BJ (cell line): ENCODE data around the gene NDRG2. TPM values are rescaled to one million over a fixed set of nuclear protein-coding genes. Genes with fewer than 3 reads are reported as not detected.
"Not testable (repeated sequence)": the region's sequence is repeated elsewhere in the genome, so short reads cannot be mapped to it uniquely, and the experiment has no call there.

Source experiments
- CTCF ChIA-PET: fragments of 350-600 bp; formaldehyde crosslinking; extraction: SDS; loops from one replicate; lab custom pipeline; 2021; ENCODE audit warnings: antibody characterized with exemption, inconsistent platforms; lab: Yijun Ruan, JAX
- POLR2A ChIA-PET: fragments of 300-600 bp; sonication (Branson Sonifier 250); formaldehyde crosslinking; extraction: SDS; loops from one replicate; lab custom pipeline; 2021; ENCODE audit warnings: antibody characterized with exemption; lab: Charles Lee
- DNase-seq: peaks from one replicate; pipeline ENCODE4 v3.0.0-alpha.2; 2011; ENCODE audit warnings: low read depth
- H3K27me3 ChIP-seq: 2 replicates; pipeline ENCODE4 v1.6.0; 2011; ENCODE audit warnings: low read length; ENCODE audit not compliant: control insufficient read depth, insufficient read depth
- H3K36me3 ChIP-seq: 2 replicates; pipeline ENCODE4 v1.5.1; 2011; ENCODE audit warnings: low read length; ENCODE audit not compliant: control insufficient read depth, insufficient read depth
- H3K4me3 ChIP-seq: 2 replicates; pipeline ENCODE4 v1.5.1; 2011; ENCODE audit warnings: low read depth, mild to moderate bottlenecking, control low read depth, low read length
- polyA plus RNA-seq: library from polyadenylated mRNA; depleted of rRNA; stranded (reverse); fragments of >200 nt; gene quantifications from 2 replicates; pipeline ENCODE4 v1.2.3, GENCODE V29; 2011
- TF ChIP-seq, protein P1 (sequence below): IDR thresholded peaks from 2 replicates; pipeline ENCODE4 v1.5.1; 2011; ENCODE audit warnings: low read depth, mild to moderate bottlenecking, control low read depth, inconsistent platforms, low read length, moderate library complexity; ENCODE audit not compliant: insufficient read depth

NDRG2 gene
- polyA plus RNA-seq, 1 experiment, result 1.1 TPM

DNA sequence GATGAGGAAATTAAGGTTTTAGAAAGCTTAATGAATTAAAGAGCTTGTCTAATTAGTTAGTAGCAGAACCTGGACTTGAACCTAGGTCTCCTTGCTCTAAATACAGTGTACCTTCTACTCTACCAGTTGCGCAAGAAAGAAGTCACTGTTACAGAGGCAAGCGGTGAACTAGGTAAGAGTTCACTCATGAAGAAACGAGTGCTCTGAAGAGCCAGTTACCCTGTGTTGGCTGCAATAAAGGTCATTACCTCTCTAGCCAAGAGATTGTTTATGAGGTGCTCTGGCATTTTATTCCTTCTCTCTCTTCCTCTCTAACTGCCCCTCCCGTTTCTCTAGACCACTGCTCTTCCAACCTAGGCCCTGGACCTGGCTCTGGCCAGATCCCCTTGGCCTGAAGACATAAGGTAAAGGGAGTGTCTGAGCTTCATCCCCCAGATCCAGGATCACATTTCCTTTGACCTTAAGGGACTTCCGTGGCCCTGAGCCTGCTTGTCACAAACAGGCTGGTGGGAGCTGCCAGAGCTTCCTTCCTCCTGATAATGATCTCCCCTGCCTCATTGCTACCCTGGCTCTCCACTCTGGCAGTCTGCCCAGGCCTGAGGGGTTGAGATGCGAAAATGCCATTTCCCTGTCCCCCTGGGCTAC lies 19.2 kb upstream of the NDRG2 start:
- TF ChIP-seq, protein P1, sequence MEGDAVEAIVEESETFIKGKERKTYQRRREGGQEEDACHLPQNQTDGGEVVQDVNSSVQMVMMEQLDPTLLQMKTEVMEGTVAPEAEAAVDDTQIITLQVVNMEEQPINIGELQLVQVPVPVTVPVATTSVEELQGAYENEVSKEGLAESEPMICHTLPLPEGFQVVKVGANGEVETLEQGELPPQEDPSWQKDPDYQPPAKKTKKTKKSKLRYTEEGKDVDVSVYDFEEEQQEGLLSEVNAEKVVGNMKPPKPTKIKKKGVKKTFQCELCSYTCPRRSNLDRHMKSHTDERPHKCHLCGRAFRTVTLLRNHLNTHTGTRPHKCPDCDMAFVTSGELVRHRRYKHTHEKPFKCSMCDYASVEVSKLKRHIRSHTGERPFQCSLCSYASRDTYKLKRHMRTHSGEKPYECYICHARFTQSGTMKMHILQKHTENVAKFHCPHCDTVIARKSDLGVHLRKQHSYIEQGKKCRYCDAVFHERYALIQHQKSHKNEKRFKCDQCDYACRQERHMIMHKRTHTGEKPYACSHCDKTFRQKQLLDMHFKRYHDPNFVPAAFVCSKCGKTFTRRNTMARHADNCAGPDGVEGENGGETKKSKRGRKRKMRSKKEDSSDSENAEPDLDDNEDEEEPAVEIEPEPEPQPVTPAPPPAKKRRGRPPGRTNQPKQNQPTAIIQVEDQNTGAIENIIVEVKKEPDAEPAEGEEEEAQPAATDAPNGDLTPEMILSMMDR, result no peak

DNA sequence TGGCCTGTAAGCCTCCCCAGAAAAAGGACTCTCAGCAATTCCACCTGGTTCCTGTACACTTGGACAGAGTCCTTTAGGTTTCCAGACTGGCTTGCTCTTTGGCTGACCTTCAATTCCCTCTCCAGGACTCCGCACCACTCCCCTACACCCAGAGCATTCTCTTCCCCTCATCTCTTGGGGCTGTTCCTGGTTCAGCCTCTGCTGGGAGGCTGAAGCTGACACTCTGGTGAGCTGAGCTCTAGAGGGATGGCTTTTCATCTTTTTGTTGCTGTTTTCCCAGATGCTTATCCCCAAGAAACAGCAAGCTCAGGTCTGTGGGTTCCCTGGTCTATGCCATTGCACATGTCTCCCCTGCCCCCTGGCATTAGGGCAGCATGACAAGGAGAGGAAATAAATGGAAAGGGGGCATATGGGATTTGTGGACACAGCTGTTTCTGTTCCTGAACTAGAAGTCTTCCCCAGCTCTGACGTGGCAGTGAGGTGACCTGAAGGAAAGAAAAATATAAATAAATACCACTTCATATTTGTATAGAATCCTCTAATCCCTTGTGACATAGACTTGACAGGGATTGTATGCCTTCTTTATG lies 18.6 kb upstream of the NDRG2 start:
- H3K36me3 ChIP-seq, result no peaks in the 10 kb centered on the region
- TF ChIP-seq, protein P1, result no peak
- POLR2A ChIA-PET, result no interaction called here

More for the DNA sequence above, 19.2 kb upstream of the NDRG2 start:
- DNase-seq, result no peak
- POLR2A ChIA-PET, result no interaction called here
- CTCF ChIA-PET, result interaction anchor here (0.8 to 6.9 kb wide), 10 partner anchors 9 to 222 kb away, joined by 3 to 202 read pairs (median 3); partner anchors contain the start of gene ARHGEF40
- no peak overlapping the region for H3K4me3 ChIP-seq
- H3K27me3 ChIP-seq, result peaks cover 3% of the 10 kb centered on the region; the same call in 1 of the 2 replicates
- no peaks in the 10 kb centered on the region for H3K36me3 ChIP-seq

DNA sequence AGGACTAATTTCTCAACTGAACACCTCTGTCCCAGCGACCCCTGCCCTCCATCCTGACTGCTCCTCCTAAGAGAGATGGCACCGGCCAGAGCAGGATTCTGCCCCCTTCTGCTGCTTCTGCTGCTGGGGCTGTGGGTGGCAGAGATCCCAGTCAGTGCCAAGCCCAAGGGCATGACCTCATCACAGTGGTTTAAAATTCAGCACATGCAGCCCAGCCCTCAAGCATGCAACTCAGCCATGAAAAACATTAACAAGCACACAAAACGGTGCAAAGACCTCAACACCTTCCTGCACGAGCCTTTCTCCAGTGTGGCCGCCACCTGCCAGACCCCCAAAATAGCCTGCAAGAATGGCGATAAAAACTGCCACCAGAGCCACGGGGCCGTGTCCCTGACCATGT lies 18.1 kb upstream of the NDRG2 start:
- no peak for DNase-seq
- no peaks in the 10 kb centered on the region for H3K36me3 ChIP-seq
- H3K27me3 ChIP-seq, result peaks cover 3% of the 10 kb centered on the region; the same call in 1 of the 2 replicates
- ChIA-PET CTCF (interaction anchor here (0.6 to 6.9 kb wide), 7 partner anchors 19 to 60 kb away, joined by 3 to 202 read pairs (median 4); partner anchors contain the start of gene ARHGEF40), POLR2A (no interaction called here)
- no peak overlapping the region for H3K4me3 ChIP-seq
- TF ChIP-seq, protein P1, result no peak

More for the DNA sequence above, 18.6 kb upstream of the NDRG2 start:
- no peak for DNase-seq
- Histone ChIP-seq H3K4me3 (no peak overlapping the region), H3K27me3 (peaks cover 3% of the 10 kb centered on the region; the same call in 1 of the 2 replicates)
- CTCF ChIA-PET, result interaction anchor here (0.6 to 6.9 kb wide), 12 partner anchors 8 to 222 kb away, joined by 3 to 202 read pairs (median 3); partner anchors contain the start of gene ARHGEF40

DNA sequence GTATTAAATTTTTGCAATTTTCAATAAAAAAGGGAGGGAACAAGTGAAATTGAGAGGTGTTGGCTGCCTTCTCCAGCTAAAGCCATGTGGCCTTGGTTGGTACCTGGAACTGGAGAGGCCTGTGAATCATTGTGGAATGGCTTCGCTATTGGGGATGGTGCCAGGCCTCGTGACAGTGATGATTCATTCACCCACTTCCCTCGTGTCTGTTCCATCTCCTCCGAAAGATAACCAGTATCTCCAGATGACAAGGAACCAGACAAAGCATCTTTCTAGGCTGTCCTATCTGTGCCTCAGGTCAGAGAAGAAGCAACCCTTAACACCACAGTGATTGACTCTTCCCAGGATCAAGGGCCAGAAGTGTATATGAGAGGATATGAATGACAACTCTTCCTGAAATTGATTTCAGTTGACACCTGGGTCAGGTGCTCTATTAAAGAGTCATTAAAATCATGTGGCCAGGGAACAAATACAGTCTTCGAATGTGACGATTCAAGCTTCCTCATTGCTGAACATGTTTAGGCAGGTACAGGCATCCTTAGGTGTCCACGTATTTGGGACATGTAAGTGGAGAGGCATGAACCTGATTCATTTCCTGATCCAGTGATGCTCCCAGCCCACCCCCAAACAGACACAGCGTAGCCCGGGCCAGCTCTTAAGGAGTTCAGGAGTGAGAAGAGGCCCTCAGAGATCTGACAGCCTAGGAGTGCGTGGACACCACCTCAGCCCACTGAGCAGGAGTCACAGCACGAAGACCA lies 17.0 kb upstream of the NDRG2 start, which contains the start of gene RNASE7:
TSS of gene RNASE7 (plus strand) at position 687 of the 758 bp plus-strand sequence. CDS start 631 bp downstream, outside the sequence.
- TF ChIP-seq, protein P1, result no peak
- Histone ChIP-seq H3K27me3 (peaks cover 5% of the 10 kb centered on the region; the same call in 1 of the 2 replicates), H3K4me3 (no peak within 1 kb of the TSS), H3K36me3 (no peaks in the 10 kb centered on the region)
- CTCF ChIA-PET, result interaction anchor here (0.8 to 6.9 kb wide), 9 partner anchors 8 to 183 kb away, joined by 3 to 202 read pairs (median 9); partner anchors contain the start of gene RNASE8
- POLR2A ChIA-PET, result interaction anchor here (0.6 kb wide), 1 partner anchor 30 kb away, joined by 19 read pairs; no protein-coding TSS in a partner anchor
- DNase-seq, result no peak

DNA sequence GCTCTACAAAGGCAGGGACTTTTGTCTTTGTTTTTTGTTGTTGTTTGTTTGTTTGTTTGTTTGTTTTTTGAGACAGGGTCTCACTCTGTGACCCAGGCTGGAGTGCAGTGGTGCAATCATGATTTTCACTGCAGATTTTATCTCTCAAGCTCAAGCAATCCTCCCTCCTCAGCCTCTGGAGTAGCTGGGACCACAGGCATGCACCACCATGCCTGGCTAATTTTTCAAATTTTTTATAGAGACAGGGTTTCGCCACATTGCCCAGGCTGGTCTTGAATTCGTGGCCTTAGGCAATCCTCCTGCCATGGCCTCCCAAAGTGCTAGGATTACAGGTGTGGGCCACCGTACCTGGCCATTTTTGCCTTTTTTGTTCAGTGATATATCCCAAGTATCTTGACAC lies 16.1 kb upstream of the NDRG2 start:
- H3K36me3 ChIP-seq, DNase-seq, H3K27me3 ChIP-seq, H3K4me3 ChIP-seq: not testable (repeated sequence)
- CTCF ChIA-PET, result interaction anchor here (1.3 to 6.9 kb wide), 19 partner anchors 10 to 183 kb away, joined by 4 to 202 read pairs (median 8); partner anchors contain the start of genes ARHGEF40, RNASE8 and TPPP2
- POLR2A ChIA-PET, result interaction anchor here (0.6 kb wide), 1 partner anchor 31 kb away, joined by 19 read pairs; no protein-coding TSS in a partner anchor
